K562 (cell line): ENCODE data around the gene GP1BB. TPM values are rescaled to one million over a fixed set of nuclear protein-coding genes. Genes with fewer than 3 reads are reported as not detected.

Source experiments
- ATAC-seq: fragments of 200-7000 bp; cut with Tn5 transposase; 3 replicates; pipeline ENCODE4 v1.9.1; 2020; ENCODE audit warnings: moderate library complexity
- BruUV-seq: library from RNA; stranded (reverse); fragments of 400-500 nt; replicated peaks from 2 replicates; lab custom pipeline; 2021; lab: Mats Ljungman, UMichigan
- CTCF ChIA-PET: fragments of 300-600 bp; formaldehyde crosslinking; extraction: SDS; loops from one replicate; lab custom pipeline; 2021; ENCODE audit warnings: low intra/inter-chr PET ratio; lab: Yijun Ruan, JAX
- POLR2A ChIA-PET: fragments of 300-600, 350-650 bp; sonication (Branson Sonifier 250); formaldehyde crosslinking; extraction: SDS; loops from one replicate; lab custom pipeline; 2021; ENCODE audit warnings: antibody characterized with exemption, inconsistent platforms; lab: Yijun Ruan, JAX
- DNase-seq, 4 experiments: peaks; one replicate each; pipeline versions ENCODE4 v3.0.0 to v3.0.0-alpha.2; 2011 to 2018; ENCODE audit warnings: low spot score in 3 of 4, mixed read lengths in 3 of 4; ENCODE audit errors: extremely low read depth in 1 of 4
- FAIRE-seq: peaks from 2 replicates; lab custom pipeline; 2011; peaks lifted over from hg19 to GRCh38; lab: Jason Lieb, UNC
- H2AFZ ChIP-seq: 2 replicates; pipeline ENCODE4 v1.6.0; 2011; ENCODE audit warnings: low read depth, low read length, control low read depth, inconsistent platforms
- H3K27ac ChIP-seq: fragments of 200-600 bp; 3 replicates; pipeline ENCODE4 v1.8.0; 2011; ENCODE audit warnings: low read depth, mild to moderate bottlenecking, control low read depth, inconsistent platforms, low read length, moderate library complexity, mixed read lengths; ENCODE audit errors: extremely low read depth
- H3K27me3 ChIP-seq, 2 experiments: fragments of 300-600 bp in 1 of 2; 2 replicates in 1 of 2; 3 replicates in 1 of 2; pipeline versions ENCODE4 v1.6.0 to v1.8.0; 2011; ENCODE audit warnings: inconsistent platforms in 2 of 2, low read length in 2 of 2, mild to moderate bottlenecking in 1 of 2, mixed read lengths in 1 of 2, moderate library complexity in 1 of 2; ENCODE audit not compliant: control insufficient read depth in 2 of 2, insufficient read depth in 2 of 2
- H3K36me3 ChIP-seq: fragments of 300-600 bp; 3 replicates; pipeline ENCODE4 v1.8.0; 2011; ENCODE audit warnings: mild to moderate bottlenecking, low read length, inconsistent platforms; ENCODE audit not compliant: control insufficient read depth, insufficient read depth
- H3K4me1 ChIP-seq, 2 experiments: fragments of 200-600 bp in 1 of 2; replicated peaks in 1 of 2; 2 replicates in 1 of 2; 3 replicates in 1 of 2; pipeline versions ENCODE4 v1.5.1 to v1.8.0; 2011; ENCODE audit warnings: inconsistent platforms in 2 of 2, low read length in 2 of 2, mild to moderate bottlenecking in 1 of 2, mixed read lengths in 1 of 2, moderate library complexity in 1 of 2; ENCODE audit not compliant: control insufficient read depth in 2 of 2, insufficient read depth in 2 of 2
- H3K4me2 ChIP-seq: 2 replicates; pipeline ENCODE4 v1.6.1; 2011; ENCODE audit warnings: low read length, control low read depth, inconsistent platforms, mixed read lengths; ENCODE audit not compliant: insufficient read depth
- H3K4me3 ChIP-seq: fragments of 200-600 bp; sonication (generic), shearing (Covaris generic); 2 replicates; pipeline ENCODE4 v1.5.1; 2016; ENCODE audit warnings: control low read depth, inconsistent platforms
- H3K79me2 ChIP-seq: fragments of 200-600 bp; 3 replicates; pipeline ENCODE4 v1.8.0; 2011; ENCODE audit warnings: low read length, inconsistent platforms; ENCODE audit not compliant: control insufficient read depth, insufficient read depth
- H3K9ac ChIP-seq, 2 experiments: 2 replicates each; pipeline versions ENCODE4 v1.6.0 to v1.6.1; 2011; ENCODE audit warnings: low read depth in 2 of 2, low read length in 2 of 2, control low read depth in 1 of 2, inconsistent platforms in 1 of 2, mild to moderate bottlenecking in 1 of 2, mixed read lengths in 1 of 2; ENCODE audit not compliant: insufficient read depth in 1 of 2
- H3K9me1 ChIP-seq: one replicate; pipeline ENCODE4 v1.6.0; 2011; ENCODE audit warnings: inconsistent platforms, mild to moderate bottlenecking, low read length, moderate library complexity; ENCODE audit not compliant: control insufficient read depth, insufficient read depth
- H3K9me3 ChIP-seq: replicated peaks from 2 replicates; pipeline ENCODE4 v1.5.1; 2011; ENCODE audit warnings: low read depth, low read length, inconsistent platforms; ENCODE audit not compliant: control insufficient read depth, insufficient read depth
- H4K20me1 ChIP-seq: replicated peaks from 2 replicates; pipeline ENCODE4 v1.6.1; 2011; ENCODE audit warnings: low read length, inconsistent platforms, mixed read lengths; ENCODE audit not compliant: control insufficient read depth, insufficient read depth
- CREBBP ChIP-seq: IDR thresholded peaks from one replicate; pipeline ENCODE4 v1.6.1; 2012; ENCODE audit warnings: low read depth, mild to moderate bottlenecking, control low read depth, inconsistent platforms, low read length
- DACH1 ChIP-seq: fragments of 450-650 bp; IDR thresholded peaks from 2 replicates; pipeline ENCODE4 v1.6.1; 2018; ENCODE audit not compliant: partially characterized antibody
- JUNB ChIP-seq: fragments of 450-650 bp; formaldehyde crosslinking; conservative IDR thresholded peaks from 2 replicates; pipeline ENCODE4 v1.4.0; 2020; ENCODE audit warnings: mild to moderate bottlenecking
- MIER1 ChIP-seq: fragments of 450-650 bp; IDR thresholded peaks from 2 replicates; pipeline ENCODE4 v1.6.1; 2016; ENCODE audit warnings: antibody characterized with exemption, mild to moderate bottlenecking, low read depth
- NRF1 ChIP-seq, 2 experiments: fragments of 450-650 bp; IDR thresholded peaks in 1 of 2; conservative IDR thresholded peaks in 1 of 2; 2 replicates each; pipeline ENCODE4 v1.6.1; 2014; ENCODE audit warnings: mild to moderate bottlenecking in 2 of 2
- POLR3G ChIP-seq: IDR thresholded peaks from 2 replicates; pipeline ENCODE4 v1.6.1; 2011; ENCODE audit not compliant: insufficient read length, insufficient replicate concordance; ENCODE audit errors: extremely low read depth
- PTBP1 ChIP-seq: fragments of 200-400 bp; formaldehyde crosslinking; IDR thresholded peaks from 2 replicates; pipeline ENCODE4 v1.6.1; 2017; ENCODE audit warnings: low read depth, low read length
- RBM17 ChIP-seq: fragments of 200-400 bp; formaldehyde crosslinking; IDR thresholded peaks from 2 replicates; pipeline ENCODE4 v1.6.1; 2017; ENCODE audit warnings: low read depth, mild to moderate bottlenecking, low read length, borderline replicate concordance
- RUNX1 ChIP-seq: sonication (generic); IDR thresholded peaks from 2 replicates; pipeline ENCODE4 v1.6.1; 2016; ENCODE audit warnings: antibody characterized with exemption, low read depth
- WGBS: fragments of 100-300 bp; shearing (Covaris generic); methylation state at CpG from one replicate; pipeline ENCODE4 v1.1.6; 2016; ENCODE audit warnings: low coverage, mixed read lengths; ENCODE audit not compliant: insufficient coverage; ENCODE audit errors: missing lambda C conversion rate; 5-methylcytosine and 5-hydroxymethylcytosine counted together
- in situ Hi-C: fragments of 300-500 bp; cut with MboI; formaldehyde crosslinking; loops from 4 replicates; pipeline ENCODE4 v1.15.0; 2018; ENCODE audit warnings: inconsistent platforms, mixed read lengths
- intact Hi-C: fragments of 100-400 bp; cut with micrococcal nuclease; formaldehyde crosslinking; loops from 2 replicates; pipeline ENCODE4 v1.14.2; 2022
- polyA plus RNA-seq, 8 experiments: library from polyadenylated mRNA; depleted of rRNA in 4 of 8; stranded (reverse) in 5 of 8; unstranded in 3 of 8; fragments of >200 nt; fragmentation: Nextera tagmentation in 2 of 8; fragmentation: Illumina TruSeq in 1 of 8; extraction: Ambion mirVana in 2 of 8; extraction: Trizol in 1 of 8; gene quantifications; 2 replicates each; pipeline versions ENCODE4 v1.2.1 to v1.2.3, GENCODE V29; 2011 to 2014; ENCODE audit warnings: inconsistent platforms in 1 of 8, missing spikeins in 1 of 8
- total RNA-seq, 7 experiments: library from RNA; depleted of rRNA in 6 of 7; stranded (reverse); fragments of >200 nt in 6 of 7; fragmentation: Illumina TruSeq in 2 of 7; extraction: Trizol in 2 of 7; gene quantifications; 2 replicates each; pipeline versions ENCODE4 v1.2.1 to v1.2.3, GENCODE V29; 2011 to 2021; ENCODE audit warnings: low replicate concordance in 1 of 7
- TF ChIP-seq, protein P1 (sequence below), 2 experiments: IDR thresholded peaks; 2 replicates each; pipeline ENCODE4 v1.6.1; 2012; ENCODE audit warnings: improper control_type of control experiment in 2 of 2, low read depth in 2 of 2, low read length in 2 of 2, borderline replicate concordance in 1 of 2
- TF ChIP-seq, protein P2 (sequence below), 3 experiments: IDR thresholded peaks in 2 of 3; conservative IDR thresholded peaks in 1 of 3; 2 replicates each; pipeline ENCODE4 v1.5.1; 2011 to 2012; ENCODE audit warnings: low read length in 3 of 3, mild to moderate bottlenecking in 3 of 3, control low read depth in 2 of 3, improper control_type of control experiment in 1 of 3, inconsistent platforms in 1 of 3, low read depth in 1 of 3, mixed read lengths in 1 of 3, moderate library complexity in 1 of 3; ENCODE audit not compliant: insufficient read depth in 2 of 3
- TF ChIP-seq, protein P3 (sequence below): fragments of 450-650 bp; conservative IDR thresholded peaks from 2 replicates; pipeline ENCODE4 v1.6.1; 2016; ENCODE audit warnings: missing genetic modification characterization, low read depth, mild to moderate bottlenecking, control low read depth, missing compliant biosample characterization

GP1BB gene
- total and polyA plus RNA-seq, 9 of the 15 experiments (the other 6 are each of a cell fraction or from before 2014, with no cell fraction given), result 0.69 to 162 (median 2.8) TPM

DNA sequence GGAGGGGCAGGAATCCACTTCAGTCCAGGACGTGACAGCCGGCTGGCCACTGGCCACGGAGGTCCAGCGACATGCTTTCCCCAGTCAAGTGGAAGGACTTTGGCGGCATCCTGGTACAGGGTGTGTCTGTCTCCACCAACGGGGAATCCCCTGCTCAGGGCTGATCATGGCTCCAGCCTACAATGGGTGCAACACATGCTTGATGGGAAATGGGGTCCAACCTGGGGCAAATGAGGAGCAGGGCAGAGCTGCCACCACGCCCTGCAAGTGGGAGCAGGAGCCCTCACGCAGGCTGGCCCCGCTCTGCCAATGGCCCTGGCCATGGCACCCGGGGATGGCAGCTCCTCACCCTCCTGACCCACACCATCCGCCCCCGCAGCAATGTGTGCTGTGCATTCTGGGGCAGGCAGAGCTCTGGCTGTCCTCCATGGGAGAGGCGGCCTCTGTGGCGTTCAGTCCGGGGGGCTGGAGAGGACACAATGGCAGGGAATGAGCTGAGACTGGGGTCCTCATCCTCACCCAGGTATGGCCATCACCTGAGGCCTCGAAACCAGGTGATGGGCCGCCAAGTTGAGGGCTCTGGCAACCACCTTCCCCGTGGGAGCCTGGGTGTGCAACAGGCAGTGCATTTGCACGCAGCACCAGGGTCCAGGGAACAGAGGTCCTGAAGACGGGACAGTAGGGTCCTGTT is 14.9 kb upstream of the GP1BB start (continued):
- TF ChIP-seq, protein P1, sequence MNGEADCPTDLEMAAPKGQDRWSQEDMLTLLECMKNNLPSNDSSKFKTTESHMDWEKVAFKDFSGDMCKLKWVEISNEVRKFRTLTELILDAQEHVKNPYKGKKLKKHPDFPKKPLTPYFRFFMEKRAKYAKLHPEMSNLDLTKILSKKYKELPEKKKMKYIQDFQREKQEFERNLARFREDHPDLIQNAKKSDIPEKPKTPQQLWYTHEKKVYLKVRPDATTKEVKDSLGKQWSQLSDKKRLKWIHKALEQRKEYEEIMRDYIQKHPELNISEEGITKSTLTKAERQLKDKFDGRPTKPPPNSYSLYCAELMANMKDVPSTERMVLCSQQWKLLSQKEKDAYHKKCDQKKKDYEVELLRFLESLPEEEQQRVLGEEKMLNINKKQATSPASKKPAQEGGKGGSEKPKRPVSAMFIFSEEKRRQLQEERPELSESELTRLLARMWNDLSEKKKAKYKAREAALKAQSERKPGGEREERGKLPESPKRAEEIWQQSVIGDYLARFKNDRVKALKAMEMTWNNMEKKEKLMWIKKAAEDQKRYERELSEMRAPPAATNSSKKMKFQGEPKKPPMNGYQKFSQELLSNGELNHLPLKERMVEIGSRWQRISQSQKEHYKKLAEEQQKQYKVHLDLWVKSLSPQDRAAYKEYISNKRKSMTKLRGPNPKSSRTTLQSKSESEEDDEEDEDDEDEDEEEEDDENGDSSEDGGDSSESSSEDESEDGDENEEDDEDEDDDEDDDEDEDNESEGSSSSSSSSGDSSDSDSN (IDR thresholded peaks at IDR 0.05; ENCODE audit: borderline replicate concordance in 1 of 2, low read depth in 2 of 2, low read length in 2 of 2), result peak in 1 of 2 experiments; percentile 42; a peak in 1 of 4 replicates
- TF ChIP-seq PTBP1 (0 out of 2 replicates have a peak, but pooled peaks have one; percentile 14), RUNX1 (peak; percentile 18; the same call in 1 of the 2 replicates)

DNA sequence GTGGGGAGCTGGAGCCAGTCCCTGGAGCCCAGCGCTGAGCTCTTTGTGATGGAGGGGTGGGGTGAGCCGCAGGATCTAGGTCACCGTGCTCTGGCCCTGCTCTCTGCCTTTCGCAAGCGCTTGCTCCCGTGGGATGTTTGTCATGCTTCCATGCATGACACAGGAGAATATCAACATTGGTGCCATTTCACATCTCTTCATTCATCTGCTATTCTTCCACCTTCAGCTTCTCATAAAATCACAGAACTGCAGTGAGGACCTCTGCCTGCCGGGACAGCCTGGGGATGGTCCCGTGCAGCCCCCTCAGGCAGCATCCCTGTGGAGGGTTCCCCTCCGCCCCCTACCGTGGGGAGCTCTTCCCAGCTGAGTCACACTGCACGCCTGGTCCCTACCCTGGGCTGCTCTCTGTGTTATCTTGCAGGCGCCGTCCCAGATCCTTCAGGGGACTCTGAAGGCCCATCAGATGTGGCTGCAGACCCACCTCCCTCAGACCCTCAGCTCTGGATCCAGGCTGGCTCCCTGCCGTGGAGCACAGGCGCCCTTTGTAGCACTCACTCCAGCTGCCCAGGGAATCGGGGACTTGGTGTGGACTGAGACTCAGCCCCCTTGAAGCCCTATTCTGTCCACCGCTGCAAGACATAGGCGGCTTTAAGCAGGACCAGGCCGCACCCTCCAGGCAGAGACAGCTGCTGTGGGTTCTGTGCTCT is 14.1 kb upstream of the GP1BB start:
- WGBS, result 15% methylated on average over 19 of the region's 19 CpGs
- peaks cover 13% of the 10 kb centered on the region for H3K9me1 ChIP-seq
- H4K20me1 ChIP-seq, result peaks cover 38% of the 10 kb centered on the region; the same call in 1 of the 2 replicates
- no peak for FAIRE-seq
- H3K4me1 ChIP-seq, result peaks cover 9 to 56% of the 10 kb centered on the region in 2 experiments
- H3K9ac ChIP-seq, result peak overlapping the region in 1 of 2 experiments; percentile 54; a peak in 2 of 4 replicates
- no TSS peak for BruUV-seq
- H3K79me2 ChIP-seq, result no peaks in the 10 kb centered on the region
- ChIA-PET CTCF (interaction anchor here (0.6 to 1.1 kb wide), 2 partner anchors 14 to 29 kb away, joined by 4 read pairs; partner anchors contain the start of gene GP1BB), POLR2A (interaction anchor here (0.6 to 6.0 kb wide), 16 partner anchors 9 to 587 kb away, joined by 3 to 52 read pairs (median 3); partner anchors contain the start of gene DGCR2)
- no peaks in the 10 kb centered on the region for H3K36me3 ChIP-seq
- H3K27ac ChIP-seq, result no peak overlapping the region
- H3K4me2 ChIP-seq, result no peak overlapping the region
- peak in 1 of 4 experiments; percentile 67 for DNase-seq
- H2AFZ ChIP-seq, result no peak overlapping the region
- intact Hi-C loops, result no loop called here
- H3K9me3 ChIP-seq, result no peaks in the 10 kb centered on the region
- H3K27me3 ChIP-seq, result peaks cover 44 to 71% of the 10 kb centered on the region in 2 experiments
- in situ Hi-C loops, result no loop called here
- peak; percentile 35 for ATAC-seq
- no peak overlapping the region for H3K4me3 ChIP-seq
- no peak for TF ChIP-seq POLR3G
- TF ChIP-seq CREBBP, result no peak
- TF ChIP-seq RBM17, result no peak
- peak; percentile 22 for TF ChIP-seq DACH1
- TF ChIP-seq MIER1, result no peak
- TF ChIP-seq, protein P2, sequence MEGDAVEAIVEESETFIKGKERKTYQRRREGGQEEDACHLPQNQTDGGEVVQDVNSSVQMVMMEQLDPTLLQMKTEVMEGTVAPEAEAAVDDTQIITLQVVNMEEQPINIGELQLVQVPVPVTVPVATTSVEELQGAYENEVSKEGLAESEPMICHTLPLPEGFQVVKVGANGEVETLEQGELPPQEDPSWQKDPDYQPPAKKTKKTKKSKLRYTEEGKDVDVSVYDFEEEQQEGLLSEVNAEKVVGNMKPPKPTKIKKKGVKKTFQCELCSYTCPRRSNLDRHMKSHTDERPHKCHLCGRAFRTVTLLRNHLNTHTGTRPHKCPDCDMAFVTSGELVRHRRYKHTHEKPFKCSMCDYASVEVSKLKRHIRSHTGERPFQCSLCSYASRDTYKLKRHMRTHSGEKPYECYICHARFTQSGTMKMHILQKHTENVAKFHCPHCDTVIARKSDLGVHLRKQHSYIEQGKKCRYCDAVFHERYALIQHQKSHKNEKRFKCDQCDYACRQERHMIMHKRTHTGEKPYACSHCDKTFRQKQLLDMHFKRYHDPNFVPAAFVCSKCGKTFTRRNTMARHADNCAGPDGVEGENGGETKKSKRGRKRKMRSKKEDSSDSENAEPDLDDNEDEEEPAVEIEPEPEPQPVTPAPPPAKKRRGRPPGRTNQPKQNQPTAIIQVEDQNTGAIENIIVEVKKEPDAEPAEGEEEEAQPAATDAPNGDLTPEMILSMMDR (IDR thresholded peaks at IDR 0.05 in 2 of 3, conservative IDR thresholded peaks at IDR 0.05 in 1 of 3; ENCODE audit: insufficient read depth in 2 of 3, low read depth in 1 of 3, low read length in 3 of 3), result 0 out of 6 replicates have a peak, but pooled peaks of 1 of the 3 experiments have one; percentile 25
- peak in 1 of 2 experiments; percentile 28; a peak in 1 of 4 replicates for TF ChIP-seq NRF1 (conservative IDR thresholded peaks at IDR 0.05 in 1 of 2, IDR thresholded peaks at IDR 0.05 in 1 of 2)
- TF ChIP-seq, protein P3, sequence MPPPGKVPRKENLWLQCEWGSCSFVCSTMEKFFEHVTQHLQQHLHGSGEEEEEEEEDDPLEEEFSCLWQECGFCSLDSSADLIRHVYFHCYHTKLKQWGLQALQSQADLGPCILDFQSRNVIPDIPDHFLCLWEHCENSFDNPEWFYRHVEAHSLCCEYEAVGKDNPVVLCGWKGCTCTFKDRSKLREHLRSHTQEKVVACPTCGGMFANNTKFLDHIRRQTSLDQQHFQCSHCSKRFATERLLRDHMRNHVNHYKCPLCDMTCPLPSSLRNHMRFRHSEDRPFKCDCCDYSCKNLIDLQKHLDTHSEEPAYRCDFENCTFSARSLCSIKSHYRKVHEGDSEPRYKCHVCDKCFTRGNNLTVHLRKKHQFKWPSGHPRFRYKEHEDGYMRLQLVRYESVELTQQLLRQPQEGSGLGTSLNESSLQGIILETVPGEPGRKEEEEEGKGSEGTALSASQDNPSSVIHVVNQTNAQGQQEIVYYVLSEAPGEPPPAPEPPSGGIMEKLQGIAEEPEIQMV (tag), result no peak
- TF ChIP-seq JUNB (CRISPR knock-in tag), result no peak
